SK-N-SH (cell line): Measurements from ENCODE around the gene CYP27C1. TPM values are rescaled to one million over a fixed set of nuclear protein-coding genes. Genes with fewer than 3 reads are reported as not detected.

Experiments used
- CTCF ChIA-PET: fragments of 300-600, 350-600 bp; formaldehyde crosslinking; extraction: SDS; loops from one replicate; lab custom pipeline; 2021; lab: Yijun Ruan, JAX
- POLR2A ChIA-PET: fragments of 350-600 bp; sonication (Branson Sonifier 250); formaldehyde crosslinking; extraction: SDS; loops from one replicate; lab custom pipeline; 2020; ENCODE audit warnings: antibody characterized with exemption, inconsistent platforms; lab: Yijun Ruan, JAX
- DNase-seq: peaks from one replicate; pipeline ENCODE4 v3.0.0; 2012
- H2AFZ ChIP-seq: fragments of 200-600 bp; sonication (generic); 2 replicates; pipeline ENCODE4 v1.8.1; 2016; ENCODE audit warnings: antibody characterized with exemption, mild to moderate bottlenecking, low read depth
- H3F3A ChIP-seq: fragments of 200-600 bp; sonication (generic); replicated peaks from 2 replicates; pipeline ENCODE3; 2016; ENCODE audit warnings: antibody characterized with exemption, mild to moderate bottlenecking; ENCODE audit not compliant: insufficient read depth
- H3K27ac ChIP-seq, 2 experiments: fragments of 200-500 bp in 1 of 2; fragments of 200-600 bp in 1 of 2; sonication (Bioruptor generic) in 1 of 2; sonication (generic), shearing (Covaris generic) in 1 of 2; 2 replicates each; pipeline versions ENCODE4 v1.5.1 to v1.6.1; 2014 to 2016; ENCODE audit warnings: low read depth in 2 of 2, inconsistent platforms in 1 of 2, low read length in 1 of 2, mild to moderate bottlenecking in 1 of 2, mixed read lengths in 1 of 2
- H3K27me3 ChIP-seq: fragments of 200-600 bp; sonication (generic), shearing (Covaris generic); 2 replicates; pipeline ENCODE4 v1.6.1; 2016; ENCODE audit warnings: mixed run types; ENCODE audit not compliant: insufficient read depth
- H3K36me3 ChIP-seq, 2 experiments: fragments of 200-500 bp in 1 of 2; fragments of 200-600 bp in 1 of 2; sonication (Bioruptor generic) in 1 of 2; sonication (generic) in 1 of 2; replicated peaks in 1 of 2; 2 replicates each; pipeline versions ENCODE3 to v1.5.1; 2014 to 2016; ENCODE audit warnings: low read length in 1 of 2, mild to moderate bottlenecking in 1 of 2; ENCODE audit not compliant: insufficient read depth in 2 of 2, control insufficient read depth in 1 of 2
- H3K4me1 ChIP-seq, 2 experiments: fragments of 200-500 bp in 1 of 2; fragments of 200-600 bp in 1 of 2; sonication (Bioruptor generic) in 1 of 2; sonication (generic), shearing (Covaris generic) in 1 of 2; 2 replicates each; pipeline versions ENCODE4 v1.5.1 to v1.6.1; 2014 to 2016; ENCODE audit warnings: low read depth in 1 of 2, low read length in 1 of 2, mixed run types in 1 of 2; ENCODE audit not compliant: insufficient read depth in 2 of 2, control insufficient read depth in 1 of 2
- H3K4me2 ChIP-seq: fragments of 200-600 bp; sonication (generic), shearing (Covaris generic); 2 replicates; pipeline ENCODE4 v1.6.1; 2017; ENCODE audit warnings: mixed run types
- H3K4me3 ChIP-seq, 2 experiments: fragments of 200-500 bp in 1 of 2; fragments of 200-600 bp in 1 of 2; sonication (Bioruptor generic) in 1 of 2; sonication (generic), shearing (Covaris generic) in 1 of 2; 2 replicates each; pipeline versions ENCODE4 v1.5.1 to v1.8.1; 2014 to 2016; ENCODE audit warnings: low read depth in 2 of 2, inconsistent platforms in 1 of 2, low read length in 1 of 2, mild to moderate bottlenecking in 1 of 2, mixed read lengths in 1 of 2, moderate library complexity in 1 of 2
- H3K79me2 ChIP-seq: fragments of 200-600 bp; sonication (generic); 2 replicates; pipeline ENCODE4 v1.8.1; 2017; ENCODE audit warnings: mild to moderate bottlenecking; ENCODE audit not compliant: insufficient read depth
- H3K9ac ChIP-seq: fragments of 200-600 bp; sonication (generic); 2 replicates; pipeline ENCODE4 v1.6.1; 2017; ENCODE audit warnings: mixed run types
- H3K9me2 ChIP-seq: fragments of 200-600 bp; sonication (generic); 2 replicates; pipeline ENCODE4 v1.6.1; 2017; ENCODE audit warnings: mixed run types
- H3K9me3 ChIP-seq: fragments of 200-600 bp; sonication (generic); 2 replicates; pipeline ENCODE4 v1.6.1; 2017; ENCODE audit warnings: mixed run types, mild to moderate bottlenecking, moderate library complexity
- H4K20me1 ChIP-seq: fragments of 200-600 bp; sonication (generic); 2 replicates; pipeline ENCODE4 v1.6.1; 2017; ENCODE audit warnings: mild to moderate bottlenecking, mixed run types; ENCODE audit not compliant: insufficient read depth
- CHD2 ChIP-seq: fragments of 150-350 bp; IDR thresholded peaks from 2 replicates; pipeline ENCODE4 v1.6.1; 2018; ENCODE audit warnings: low read length; ENCODE audit not compliant: partially characterized antibody
- ELF1 ChIP-seq: IDR thresholded peaks from 2 replicates; pipeline ENCODE4 v1.4.0; 2012
- EP300 ChIP-seq, 2 experiments: IDR thresholded peaks; 2 replicates each; pipeline versions ENCODE4 v1.4.0 to v1.6.1; 2012; ENCODE audit warnings: borderline replicate concordance in 1 of 2, low read depth in 1 of 2, low read length in 1 of 2
- EZH2phosphoT487 ChIP-seq: fragments of 200-600 bp; sonication (generic); IDR thresholded peaks from 2 replicates; pipeline ENCODE4 v1.6.1; 2017; ENCODE audit warnings: low read depth, mixed run types, mild to moderate bottlenecking, antibody characterized with exemption, moderate library complexity, borderline replicate concordance
- FOXM1 ChIP-seq: IDR thresholded peaks from 2 replicates; pipeline ENCODE4 v1.4.0; 2012; ENCODE audit warnings: low read depth, mild to moderate bottlenecking
- JUND ChIP-seq: IDR thresholded peaks from 2 replicates; pipeline ENCODE4 v1.4.0; 2012
- MEF2A ChIP-seq: IDR thresholded peaks from 2 replicates; pipeline ENCODE4 v1.4.0; 2012; ENCODE audit warnings: low read depth, borderline replicate concordance
- NFIC ChIP-seq: IDR thresholded peaks from 2 replicates; pipeline ENCODE4 v1.4.0; 2012; ENCODE audit warnings: borderline replicate concordance
- NRF1 ChIP-seq: IDR thresholded peaks from 2 replicates; pipeline ENCODE4 v1.6.1; 2012; ENCODE audit warnings: low read depth, mild to moderate bottlenecking, low read length
- POLR2AphosphoS5 ChIP-seq: IDR thresholded peaks from 2 replicates; pipeline ENCODE4 v1.6.1; 2012; ENCODE audit warnings: low read depth, low read length
- RCOR1 ChIP-seq: fragments of 150-350 bp; IDR thresholded peaks from 2 replicates; pipeline ENCODE4 v1.6.1; 2017; ENCODE audit warnings: antibody characterized with exemption, low read length
- RXRA ChIP-seq: IDR thresholded peaks from 2 replicates; pipeline ENCODE4 v1.4.0; 2012; ENCODE audit warnings: low read depth, mild to moderate bottlenecking, borderline replicate concordance
- YY1 ChIP-seq: IDR thresholded peaks from 2 replicates; pipeline ENCODE4 v1.4.0; 2012; ENCODE audit warnings: low read depth, mild to moderate bottlenecking
- WGBS: methylation state at CpG from one replicate; pipeline ENCODE4 v1.1.6; 2017; ENCODE audit warnings: low lambda C conversion rate; 5-methylcytosine and 5-hydroxymethylcytosine counted together
- polyA plus RNA-seq, 3 experiments: library from polyadenylated mRNA; depleted of rRNA; stranded (reverse); fragments of >200 nt; gene quantifications; 2 replicates each; pipeline ENCODE4 v1.2.3, GENCODE V29; 2012
- TF ChIP-seq, protein P1 (sequence below): IDR thresholded peaks from 2 replicates; pipeline ENCODE4 v1.4.0; 2012; ENCODE audit warnings: low read depth, borderline replicate concordance
- TF ChIP-seq, protein P2 (sequence below): fragments of 200-600 bp; sonication (generic); IDR thresholded peaks from 2 replicates; pipeline ENCODE4 v1.6.1; 2017; ENCODE audit warnings: antibody characterized with exemption, mild to moderate bottlenecking, moderate library complexity
- TF ChIP-seq, protein P3 (sequence below): IDR thresholded peaks from 2 replicates; pipeline ENCODE4; 2012

CYP27C1 gene
- polyA plus RNA-seq, 1 of the 3 experiments (the other 2 are of a cell fraction): not detected

DNA sequence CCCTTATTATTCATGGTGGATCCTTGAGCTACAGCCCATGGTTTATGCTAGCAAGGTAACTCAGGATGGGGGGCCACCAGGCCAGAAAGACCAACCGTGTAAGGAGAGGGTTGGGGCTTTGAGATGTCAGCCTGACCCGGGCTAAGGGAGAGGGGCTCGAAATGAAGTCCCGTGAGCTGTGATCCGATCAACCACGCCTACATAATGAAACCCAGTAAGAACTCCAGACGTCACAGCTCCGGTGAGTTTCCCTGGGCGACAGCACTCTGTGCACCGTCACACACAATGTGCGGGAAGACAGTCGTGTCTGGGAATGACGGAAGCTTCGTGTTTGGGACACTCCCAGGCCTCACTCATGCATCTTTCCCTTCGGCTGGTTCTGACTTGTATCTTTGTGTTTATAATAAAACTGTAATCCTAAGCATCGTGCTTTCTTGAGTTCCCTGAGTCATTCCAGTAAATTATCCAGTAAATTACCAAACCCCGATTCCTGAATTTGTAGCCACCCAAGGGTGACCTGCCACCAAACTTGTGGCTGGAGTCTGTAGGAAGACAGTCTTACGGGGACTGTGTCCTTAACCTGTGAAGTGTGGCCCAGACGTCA lies 44.2 kb downstream of the CYP27C1 start (continued):
- TF ChIP-seq, protein P1, sequence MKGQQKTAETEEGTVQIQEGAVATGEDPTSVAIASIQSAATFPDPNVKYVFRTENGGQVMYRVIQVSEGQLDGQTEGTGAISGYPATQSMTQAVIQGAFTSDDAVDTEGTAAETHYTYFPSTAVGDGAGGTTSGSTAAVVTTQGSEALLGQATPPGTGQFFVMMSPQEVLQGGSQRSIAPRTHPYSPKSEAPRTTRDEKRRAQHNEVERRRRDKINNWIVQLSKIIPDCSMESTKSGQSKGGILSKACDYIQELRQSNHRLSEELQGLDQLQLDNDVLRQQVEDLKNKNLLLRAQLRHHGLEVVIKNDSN: no peak
- TF ChIP-seq, protein P2, sequence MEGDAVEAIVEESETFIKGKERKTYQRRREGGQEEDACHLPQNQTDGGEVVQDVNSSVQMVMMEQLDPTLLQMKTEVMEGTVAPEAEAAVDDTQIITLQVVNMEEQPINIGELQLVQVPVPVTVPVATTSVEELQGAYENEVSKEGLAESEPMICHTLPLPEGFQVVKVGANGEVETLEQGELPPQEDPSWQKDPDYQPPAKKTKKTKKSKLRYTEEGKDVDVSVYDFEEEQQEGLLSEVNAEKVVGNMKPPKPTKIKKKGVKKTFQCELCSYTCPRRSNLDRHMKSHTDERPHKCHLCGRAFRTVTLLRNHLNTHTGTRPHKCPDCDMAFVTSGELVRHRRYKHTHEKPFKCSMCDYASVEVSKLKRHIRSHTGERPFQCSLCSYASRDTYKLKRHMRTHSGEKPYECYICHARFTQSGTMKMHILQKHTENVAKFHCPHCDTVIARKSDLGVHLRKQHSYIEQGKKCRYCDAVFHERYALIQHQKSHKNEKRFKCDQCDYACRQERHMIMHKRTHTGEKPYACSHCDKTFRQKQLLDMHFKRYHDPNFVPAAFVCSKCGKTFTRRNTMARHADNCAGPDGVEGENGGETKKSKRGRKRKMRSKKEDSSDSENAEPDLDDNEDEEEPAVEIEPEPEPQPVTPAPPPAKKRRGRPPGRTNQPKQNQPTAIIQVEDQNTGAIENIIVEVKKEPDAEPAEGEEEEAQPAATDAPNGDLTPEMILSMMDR: no peak

DNA sequence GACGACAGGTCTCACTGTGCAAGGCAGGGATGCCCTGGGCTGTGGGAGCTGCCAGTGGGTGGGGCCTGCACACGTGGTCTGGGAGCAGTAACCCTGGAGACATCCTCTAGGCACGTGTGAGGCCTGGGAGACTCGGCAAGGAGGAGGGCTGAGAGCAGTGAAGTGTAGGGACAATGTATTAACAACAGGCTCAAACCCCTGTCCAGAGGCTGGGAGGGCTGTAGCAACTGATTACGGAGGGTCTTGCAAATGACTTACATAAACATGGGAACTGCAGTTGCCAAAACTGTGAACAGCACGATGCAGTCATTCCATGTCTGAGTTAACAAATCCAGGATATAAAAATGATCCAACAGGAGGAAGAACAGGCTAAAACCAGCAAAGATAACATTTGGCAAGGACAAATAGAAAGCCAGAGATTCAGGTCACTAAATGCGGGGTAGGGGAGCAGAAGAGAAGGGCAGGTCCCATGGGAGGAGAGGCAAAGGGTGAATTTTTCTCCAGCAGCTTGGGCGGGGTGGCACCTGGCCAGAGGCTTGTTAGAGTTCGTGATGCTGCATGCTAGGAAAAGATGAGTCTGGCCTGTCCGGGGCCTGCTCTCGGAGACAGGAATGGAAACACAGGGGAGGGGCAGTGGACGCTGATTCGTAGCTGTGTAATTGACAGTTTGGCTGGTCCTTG lies 44.9 kb downstream of the CYP27C1 start:
- H4K20me1 ChIP-seq: no peaks in the 10 kb centered on the region
- H3K4me2 ChIP-seq: no peak overlapping the region
- peaks cover 0 to 32% of the 10 kb centered on the region in 2 experiments; a peak in 1 of 4 replicates for H3K4me1 ChIP-seq
- H2AFZ ChIP-seq: no peak overlapping the region; the same call in 1 of the 2 replicates
- 62% methylated on average over 12 of the region's 13 CpGs for WGBS
- no peaks in the 10 kb centered on the region for H3K79me2 ChIP-seq
- H3K9ac ChIP-seq: no peak overlapping the region
- no peak overlapping the region for H3K4me3 ChIP-seq
- no peaks in the 10 kb centered on the region for H3K9me2 ChIP-seq
- H3K27ac ChIP-seq: no peak overlapping the region
- ChIA-PET POLR2A (no interaction called here), CTCF (interaction anchor here (0.7 to 12.1 kb wide), 11 partner anchors 7 to 125 kb away, joined by 3 to 80 read pairs (median 4); no protein-coding TSS in a partner anchor)
- peak; percentile 50 for DNase-seq
- no peaks in the 10 kb centered on the region for H3K27me3 ChIP-seq
- TF ChIP-seq MEF2A (no peak), RXRA (no peak), NFIC (no peak), EZH2phosphoT487 (no peak), CHD2 (no peak), EP300 (IDR thresholded peaks at IDR 0.05; ENCODE audit: borderline replicate concordance in 1 of 2, low read depth in 1 of 2, low read length in 1 of 2) (no peak)
- TF ChIP-seq, protein P1: peak; percentile 28; the same call in 1 of the 2 replicates
- no peaks in the 10 kb centered on the region for H3K9me3 ChIP-seq
- no peaks in the 10 kb centered on the region for H3K36me3 ChIP-seq
- no peaks in the 10 kb centered on the region for H3F3A ChIP-seq

DNA sequence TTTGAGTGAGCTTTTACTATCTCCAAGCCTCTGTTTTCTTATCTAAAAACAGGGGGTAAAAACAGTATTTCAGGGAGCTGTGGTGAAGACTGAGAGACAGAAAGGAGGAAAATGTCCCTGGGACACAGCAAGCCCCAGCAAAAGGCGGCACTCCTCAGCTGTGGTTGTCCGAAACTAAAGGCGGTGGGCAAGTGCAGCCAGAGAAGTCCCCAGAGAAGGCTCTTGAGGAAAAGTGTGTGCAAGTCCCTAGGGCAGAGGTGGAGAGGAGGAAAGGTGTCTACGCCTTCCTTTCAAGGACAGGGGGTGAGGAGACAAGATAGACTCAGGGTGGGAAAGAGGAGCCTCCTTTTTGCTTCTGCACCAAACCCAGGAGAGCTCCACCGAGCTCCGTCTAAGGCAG lies 45.5 kb downstream of the CYP27C1 start:
- WGBS: 88% methylated on average over 6 of the region's 6 CpGs
- Histone ChIP-seq H3F3A (no peaks in the 10 kb centered on the region), H3K9me2 (no peaks in the 10 kb centered on the region), H2AFZ (no peak overlapping the region), H3K36me3 (no peaks in the 10 kb centered on the region), H3K27ac (no peak overlapping the region), H3K27me3 (no peaks in the 10 kb centered on the region), H3K79me2 (no peaks in the 10 kb centered on the region), H3K9me3 (no peaks in the 10 kb centered on the region), H3K4me2 (no peak overlapping the region), H3K4me1 (peaks cover 0 to 32% of the 10 kb centered on the region in 2 experiments; a peak in 1 of 4 replicates), H4K20me1 (no peaks in the 10 kb centered on the region), H3K4me3 (no peak overlapping the region), H3K9ac (no peak overlapping the region)
- POLR2A ChIA-PET: no interaction called here
- DNase-seq: no peak
- CTCF ChIA-PET: interaction anchor here (0.7 to 12.1 kb wide), 12 partner anchors 8 to 305 kb away, joined by 3 to 80 read pairs (median 4); no protein-coding TSS in a partner anchor
- TF ChIP-seq YY1: no peak
- TF ChIP-seq RCOR1: no peak
- TF ChIP-seq, protein P2: no peak
- TF ChIP-seq, protein P3, sequence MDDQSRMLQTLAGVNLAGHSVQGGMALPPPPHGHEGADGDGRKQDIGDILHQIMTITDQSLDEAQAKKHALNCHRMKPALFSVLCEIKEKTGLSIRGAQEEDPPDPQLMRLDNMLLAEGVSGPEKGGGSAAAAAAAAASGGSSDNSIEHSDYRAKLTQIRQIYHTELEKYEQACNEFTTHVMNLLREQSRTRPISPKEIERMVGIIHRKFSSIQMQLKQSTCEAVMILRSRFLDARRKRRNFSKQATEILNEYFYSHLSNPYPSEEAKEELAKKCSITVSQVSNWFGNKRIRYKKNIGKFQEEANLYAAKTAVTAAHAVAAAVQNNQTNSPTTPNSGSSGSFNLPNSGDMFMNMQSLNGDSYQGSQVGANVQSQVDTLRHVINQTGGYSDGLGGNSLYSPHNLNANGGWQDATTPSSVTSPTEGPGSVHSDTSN: no peak
- no peak for TF ChIP-seq FOXM1
- no peak for TF ChIP-seq ELF1
- TF ChIP-seq NRF1: no peak
- TF ChIP-seq JUND: no peak
- no peak for TF ChIP-seq POLR2AphosphoS5
- TF ChIP-seq, protein P1: no peak
